Vagina (tissue), 2 donors: ENCODE results near the gene CDC14A.

Experiments used
- POLR2AphosphoS5 ChIP-seq, 2 donors: sonication (generic); formaldehyde crosslinking; IDR thresholded peaks; one replicate each; pipeline ENCODE4 v1.9.0; 2017; ENCODE audit warnings: antibody characterized with exemption in 2 of 2, mild to moderate bottlenecking in 2 of 2, low read depth in 1 of 2; ENCODE audit not compliant: insufficient read depth in 1 of 2
- TF ChIP-seq, protein P1 (sequence below), 3 experiments: fragments of 450-650 bp in 2 of 3; fragments of 200-600 bp in 1 of 3; sonication (generic) in 1 of 3; IDR thresholded peaks; one replicate each; pipeline ENCODE4 v1.5.1; 2017 to 2019; ENCODE audit warnings: antibody characterized with exemption in 3 of 3, mild to moderate bottlenecking in 2 of 3, moderate library complexity in 2 of 3

DNA sequence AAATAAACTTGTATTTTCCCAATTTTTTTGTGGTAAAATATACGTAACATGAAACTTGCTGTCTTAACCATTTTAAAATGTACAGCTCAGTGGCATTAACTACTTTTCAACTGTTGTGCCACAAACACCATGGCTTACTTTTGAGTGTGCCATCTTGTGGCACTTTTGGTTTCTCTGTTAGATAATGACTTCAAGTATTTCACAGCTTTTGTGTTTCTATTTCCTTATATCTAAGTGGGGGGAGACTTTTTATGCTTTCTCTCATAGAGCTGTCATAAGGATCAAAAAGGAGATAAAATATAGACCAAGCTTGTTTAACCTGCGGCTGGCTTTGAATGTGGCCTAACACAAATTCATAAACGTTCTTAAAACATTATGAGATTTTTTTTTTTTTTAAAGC, 44.3 kb downstream of the CDC14A start:
- TF ChIP-seq POLR2AphosphoS5 (IDR thresholded peaks at IDR 0.05; ENCODE audit: insufficient read depth in 1 of 2, low read depth in 1 of 2): no peak
- TF ChIP-seq, protein P1, sequence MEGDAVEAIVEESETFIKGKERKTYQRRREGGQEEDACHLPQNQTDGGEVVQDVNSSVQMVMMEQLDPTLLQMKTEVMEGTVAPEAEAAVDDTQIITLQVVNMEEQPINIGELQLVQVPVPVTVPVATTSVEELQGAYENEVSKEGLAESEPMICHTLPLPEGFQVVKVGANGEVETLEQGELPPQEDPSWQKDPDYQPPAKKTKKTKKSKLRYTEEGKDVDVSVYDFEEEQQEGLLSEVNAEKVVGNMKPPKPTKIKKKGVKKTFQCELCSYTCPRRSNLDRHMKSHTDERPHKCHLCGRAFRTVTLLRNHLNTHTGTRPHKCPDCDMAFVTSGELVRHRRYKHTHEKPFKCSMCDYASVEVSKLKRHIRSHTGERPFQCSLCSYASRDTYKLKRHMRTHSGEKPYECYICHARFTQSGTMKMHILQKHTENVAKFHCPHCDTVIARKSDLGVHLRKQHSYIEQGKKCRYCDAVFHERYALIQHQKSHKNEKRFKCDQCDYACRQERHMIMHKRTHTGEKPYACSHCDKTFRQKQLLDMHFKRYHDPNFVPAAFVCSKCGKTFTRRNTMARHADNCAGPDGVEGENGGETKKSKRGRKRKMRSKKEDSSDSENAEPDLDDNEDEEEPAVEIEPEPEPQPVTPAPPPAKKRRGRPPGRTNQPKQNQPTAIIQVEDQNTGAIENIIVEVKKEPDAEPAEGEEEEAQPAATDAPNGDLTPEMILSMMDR (IDR thresholded peaks at IDR 0.05): no peak
